Measurements from ENCODE around the gene MSX1.

DNA sequence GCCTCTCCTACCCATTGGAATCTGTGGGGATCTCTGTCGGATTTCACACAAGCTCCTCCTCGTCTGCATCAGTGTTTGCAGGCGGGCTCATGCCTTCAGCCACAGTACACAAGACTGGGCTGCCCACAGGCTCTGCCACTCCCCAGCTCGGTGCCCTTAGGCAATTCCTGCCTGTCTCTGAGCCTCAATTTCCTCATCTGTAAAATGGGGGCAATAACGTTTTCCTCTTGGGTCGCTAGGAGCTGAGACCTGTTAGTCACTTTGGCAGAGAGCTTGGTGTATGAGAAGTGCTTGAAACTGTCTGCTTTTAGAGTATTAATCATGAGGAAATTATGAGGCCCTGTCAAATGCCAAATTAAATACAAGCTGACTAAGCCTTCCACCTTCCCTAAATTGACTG is 27.6 kb upstream of the MSX1 start:
- TF ChIP-seq POLR2A (IDR thresholded peaks at IDR 0.05) = no peak
- TF ChIP-seq, protein P1, sequence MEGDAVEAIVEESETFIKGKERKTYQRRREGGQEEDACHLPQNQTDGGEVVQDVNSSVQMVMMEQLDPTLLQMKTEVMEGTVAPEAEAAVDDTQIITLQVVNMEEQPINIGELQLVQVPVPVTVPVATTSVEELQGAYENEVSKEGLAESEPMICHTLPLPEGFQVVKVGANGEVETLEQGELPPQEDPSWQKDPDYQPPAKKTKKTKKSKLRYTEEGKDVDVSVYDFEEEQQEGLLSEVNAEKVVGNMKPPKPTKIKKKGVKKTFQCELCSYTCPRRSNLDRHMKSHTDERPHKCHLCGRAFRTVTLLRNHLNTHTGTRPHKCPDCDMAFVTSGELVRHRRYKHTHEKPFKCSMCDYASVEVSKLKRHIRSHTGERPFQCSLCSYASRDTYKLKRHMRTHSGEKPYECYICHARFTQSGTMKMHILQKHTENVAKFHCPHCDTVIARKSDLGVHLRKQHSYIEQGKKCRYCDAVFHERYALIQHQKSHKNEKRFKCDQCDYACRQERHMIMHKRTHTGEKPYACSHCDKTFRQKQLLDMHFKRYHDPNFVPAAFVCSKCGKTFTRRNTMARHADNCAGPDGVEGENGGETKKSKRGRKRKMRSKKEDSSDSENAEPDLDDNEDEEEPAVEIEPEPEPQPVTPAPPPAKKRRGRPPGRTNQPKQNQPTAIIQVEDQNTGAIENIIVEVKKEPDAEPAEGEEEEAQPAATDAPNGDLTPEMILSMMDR (IDR thresholded peaks at IDR 0.05) = no peak

Measured in lower leg skin (tissue), 3 donors.